HepG2 (cell line): ENCODE measurements around the gene BRIP1. TPM values are rescaled to one million over a fixed set of nuclear protein-coding genes. Genes with fewer than 3 reads are reported as not detected.

Experiments used
- ATAC-seq: fragments of 200-7000 bp; cut with Tn5 transposase; 3 replicates; pipeline ENCODE4 v1.9.1; 2020; ENCODE audit warnings: mild to moderate bottlenecking, moderate library complexity
- BruUV-seq: library from RNA; stranded (reverse); fragments of 400-500 nt; replicated peaks from 2 replicates; lab custom pipeline; 2021; lab: Mats Ljungman, UMichigan
- CTCF ChIA-PET: fragments of 300-600 bp; formaldehyde crosslinking; extraction: SDS; loops from one replicate; lab custom pipeline; 2021; ENCODE audit warnings: low total read pairs, inconsistent platforms, low intra/inter-chr PET ratio; lab: Yijun Ruan, JAX
- POLR2A ChIA-PET: fragments of 350-600 bp; sonication (Branson Sonifier 250); formaldehyde crosslinking; loops from one replicate; lab custom pipeline; 2020; ENCODE audit warnings: antibody characterized with exemption, inconsistent platforms; lab: Yijun Ruan, JAX
- DNase-seq: peaks from one replicate; pipeline ENCODE4 v3.0.0-alpha.2; 2015; ENCODE audit warnings: low spot score
- FAIRE-seq: peaks from 3 replicates; lab custom pipeline; 2011; peaks lifted over from hg19 to GRCh38; lab: Jason Lieb, UNC
- H2AFZ ChIP-seq: one replicate; pipeline ENCODE4 v1.6.1; 2011; ENCODE audit warnings: low read length, inconsistent platforms
- H3K27ac ChIP-seq: fragments of 300-600 bp; 3 replicates; pipeline ENCODE4 v1.8.0; 2011; ENCODE audit warnings: mixed run types, mild to moderate bottlenecking, mixed read lengths, low read length, inconsistent platforms; ENCODE audit not compliant: insufficient read depth; ENCODE audit errors: extremely low read length
- H3K27me3 ChIP-seq, 2 experiments: fragments of 200-600 bp in 1 of 2; 2 replicates in 1 of 2; 3 replicates in 1 of 2; pipeline versions ENCODE4 v1.6.0 to v1.8.0; 2011; ENCODE audit warnings: low read length in 2 of 2, mild to moderate bottlenecking in 2 of 2, moderate library complexity in 2 of 2, inconsistent platforms in 1 of 2; ENCODE audit not compliant: insufficient read depth in 2 of 2, control insufficient read depth in 1 of 2
- H3K36me3 ChIP-seq, 2 experiments: fragments of 200-600 bp in 1 of 2; replicated peaks in 1 of 2; 2 replicates in 1 of 2; 3 replicates in 1 of 2; pipeline versions ENCODE4 v1.5.1 to v1.8.0; 2011; ENCODE audit warnings: low read length in 2 of 2, inconsistent platforms in 1 of 2; ENCODE audit not compliant: insufficient read depth in 2 of 2, control insufficient read depth in 1 of 2
- H3K4me1 ChIP-seq: 2 replicates; pipeline ENCODE4 v1.5.1; 2012; ENCODE audit warnings: low read length, inconsistent platforms; ENCODE audit not compliant: insufficient read depth
- H3K4me2 ChIP-seq: 2 replicates; pipeline ENCODE4 v1.6.0; 2011; ENCODE audit warnings: low read depth, low read length, inconsistent platforms
- H3K4me3 ChIP-seq, 3 experiments: fragments of 200-600 bp in 1 of 3; sonication (generic), shearing (Covaris generic) in 1 of 3; replicated peaks in 1 of 3; 2 replicates each; pipeline ENCODE4 v1.5.1; 2011 to 2016; ENCODE audit warnings: low read length in 3 of 3, inconsistent platforms in 2 of 3, low read depth in 2 of 3, mild to moderate bottlenecking in 2 of 3, control low read depth in 1 of 3, mixed read lengths in 1 of 3; ENCODE audit not compliant: insufficient read depth in 1 of 3
- H3K79me2 ChIP-seq: one replicate; pipeline ENCODE4 v1.6.1; 2011; ENCODE audit warnings: low read length, inconsistent platforms; ENCODE audit not compliant: insufficient read depth
- H3K9ac ChIP-seq: 2 replicates; pipeline ENCODE4 v1.6.0; 2011; ENCODE audit warnings: mild to moderate bottlenecking, low read depth, low read length, inconsistent platforms; ENCODE audit not compliant: insufficient read depth
- H3K9me3 ChIP-seq: 2 replicates; pipeline ENCODE4 v1.5.1; 2012; ENCODE audit warnings: mild to moderate bottlenecking, low read length
- H4K20me1 ChIP-seq: 2 replicates; pipeline ENCODE4 v1.6.0; 2011; ENCODE audit warnings: inconsistent platforms, mild to moderate bottlenecking, low read length, moderate library complexity; ENCODE audit not compliant: insufficient read depth
- AGO2 ChIP-seq: fragments of 200-400 bp; formaldehyde crosslinking; optimal IDR thresholded peaks from 2 replicates; pipeline ENCODE3; 2017; ENCODE audit warnings: mild to moderate bottlenecking, low read depth, low read length, moderate library complexity
- ATF1 ChIP-seq: IDR thresholded peaks from 2 replicates; pipeline ENCODE4 v1.6.1; 2016; ENCODE audit warnings: mild to moderate bottlenecking, control low read depth
- HNF4A ChIP-seq: sonication (generic); formaldehyde crosslinking; IDR thresholded peaks from 2 replicates; pipeline ENCODE4 v1.4.0; 2020; ENCODE audit warnings: missing genetic modification reagents
- JUN ChIP-seq: sonication (generic); formaldehyde crosslinking; IDR thresholded peaks from 2 replicates; pipeline ENCODE4 v1.4.0; 2020; ENCODE audit warnings: mild to moderate bottlenecking, missing genetic modification reagents
- KDM5B ChIP-seq: sonication (generic); formaldehyde crosslinking; IDR thresholded peaks from 2 replicates; pipeline ENCODE4 v1.4.0; 2020; ENCODE audit warnings: missing genetic modification reagents, mild to moderate bottlenecking, borderline replicate concordance
- NR2C2 ChIP-seq: sonication (generic); formaldehyde crosslinking; IDR thresholded peaks from 2 replicates; pipeline ENCODE4 v1.4.0; 2020; ENCODE audit warnings: missing genetic modification reagents, mild to moderate bottlenecking, moderate library complexity, borderline replicate concordance
- PRDM10 ChIP-seq: sonication (generic); formaldehyde crosslinking; IDR thresholded peaks from 2 replicates; pipeline ENCODE4 v1.4.0; 2020; ENCODE audit warnings: low read depth, missing genetic modification reagents
- RNF2 ChIP-seq: fragments of 450-650 bp; conservative IDR thresholded peaks from 2 replicates; pipeline ENCODE4 v1.6.1; 2016; ENCODE audit warnings: low read depth
- RXRB ChIP-seq: IDR thresholded peaks from 2 replicates; pipeline ENCODE4 v1.6.1; 2016; ENCODE audit warnings: borderline replicate concordance, missing genetic modification reagents, missing compliant biosample characterization
- SIX4 ChIP-seq: sonication (generic); formaldehyde crosslinking; IDR thresholded peaks from 2 replicates; pipeline ENCODE4 v1.4.0; 2020; ENCODE audit warnings: missing genetic modification reagents
- SRF ChIP-seq: IDR thresholded peaks from 2 replicates; pipeline ENCODE4 v1.6.1; 2011; ENCODE audit warnings: mild to moderate bottlenecking, low read depth, low read length, moderate library complexity
- SRSF4 ChIP-seq: fragments of 200-400 bp; formaldehyde crosslinking; IDR thresholded peaks from one replicate; pipeline ENCODE4 v1.6.1; 2018; ENCODE audit warnings: mild to moderate bottlenecking, low read depth, low read length, moderate library complexity; ENCODE audit not compliant: poor library complexity, severe bottlenecking
- ZNF136 ChIP-seq: sonication (generic); formaldehyde crosslinking; IDR thresholded peaks from 2 replicates; pipeline ENCODE4 v1.8.1; 2022; ENCODE audit warnings: low read depth, mild to moderate bottlenecking, moderate library complexity, missing genetic modification reagents
- ZNF225 ChIP-seq: sonication (generic); formaldehyde crosslinking; IDR thresholded peaks from 2 replicates; pipeline ENCODE4 v1.4.0; 2020; ENCODE audit warnings: mild to moderate bottlenecking, missing genetic modification reagents
- ZNF333 ChIP-seq: sonication (generic); formaldehyde crosslinking; IDR thresholded peaks from 2 replicates; pipeline ENCODE4 v1.4.0; 2020; ENCODE audit warnings: mild to moderate bottlenecking, missing genetic modification reagents, borderline replicate concordance
- ZNF619 ChIP-seq: sonication (generic); formaldehyde crosslinking; IDR thresholded peaks from 2 replicates; pipeline ENCODE4 v1.4.0; 2020; ENCODE audit warnings: mild to moderate bottlenecking, missing genetic modification reagents
- ZNF790 ChIP-seq: sonication (generic); formaldehyde crosslinking; IDR thresholded peaks from 2 replicates; pipeline ENCODE4 v1.8.0; 2022; ENCODE audit warnings: missing genetic modification reagents, mild to moderate bottlenecking, borderline replicate concordance
- WGBS: methylation state at CpG from one replicate; pipeline ENCODE4 v1.1.6; 2017; ENCODE audit warnings: low lambda C conversion rate; 5-methylcytosine and 5-hydroxymethylcytosine counted together
- in situ Hi-C: cut with HindIII; loops from 2 replicates; pipeline ENCODE4 v1.10.0; 2017; ENCODE audit warnings: low pct_unique_long_range_greater_than_20kb; ENCODE audit not compliant: extremely low pct_ligation_motif_present
- intact Hi-C: fragments of 100-400 bp; cut with micrococcal nuclease; formaldehyde crosslinking; loops from one replicate; pipeline ENCODE4 v1.10.0; 2022; ENCODE audit not compliant: unreplicated experiment
- polyA plus RNA-seq, 8 experiments: library from polyadenylated mRNA; depleted of rRNA in 3 of 8; stranded (reverse) in 7 of 8; unstranded in 1 of 8; fragments of >200 nt; fragmentation: Illumina TruSeq in 4 of 8; extraction: Trizol in 4 of 8; gene quantifications; 2 replicates each; pipeline versions ENCODE4 v1.2.1 to v1.2.3, GENCODE V29; 2011 to 2016; ENCODE audit warnings: low read depth in 4 of 8, missing spikeins in 1 of 8, mixed read lengths in 1 of 8; ENCODE audit not compliant: insufficient read depth in 1 of 8
- total RNA-seq, 5 experiments: library from RNA; depleted of rRNA; stranded (reverse); fragments of >200 nt; fragmentation: Illumina TruSeq; extraction: Trizol; gene quantifications; 2 replicates each; pipeline ENCODE4 v1.2.3, GENCODE V29; 2016; ENCODE audit warnings: low read depth in 1 of 5
- TF ChIP-seq, protein P1 (sequence below): sonication (generic); formaldehyde crosslinking; IDR thresholded peaks from 2 replicates; pipeline ENCODE4 v1.8.1; 2022; ENCODE audit warnings: low read depth, mild to moderate bottlenecking, missing genetic modification reagents

Gene BRIP1
- total and polyA plus RNA-seq, 2 of the 13 experiments (the other 11 are each of a cell fraction or from before 2014, with no cell fraction given): 3.8 to 27.7 TPM

- H3K4me3 ChIP-seq: no peak overlapping the region
- CTCF ChIA-PET: no interaction called here
- WGBS: 96% methylated on average over 3 of the region's 3 CpGs
- TF ChIP-seq, protein P1, sequence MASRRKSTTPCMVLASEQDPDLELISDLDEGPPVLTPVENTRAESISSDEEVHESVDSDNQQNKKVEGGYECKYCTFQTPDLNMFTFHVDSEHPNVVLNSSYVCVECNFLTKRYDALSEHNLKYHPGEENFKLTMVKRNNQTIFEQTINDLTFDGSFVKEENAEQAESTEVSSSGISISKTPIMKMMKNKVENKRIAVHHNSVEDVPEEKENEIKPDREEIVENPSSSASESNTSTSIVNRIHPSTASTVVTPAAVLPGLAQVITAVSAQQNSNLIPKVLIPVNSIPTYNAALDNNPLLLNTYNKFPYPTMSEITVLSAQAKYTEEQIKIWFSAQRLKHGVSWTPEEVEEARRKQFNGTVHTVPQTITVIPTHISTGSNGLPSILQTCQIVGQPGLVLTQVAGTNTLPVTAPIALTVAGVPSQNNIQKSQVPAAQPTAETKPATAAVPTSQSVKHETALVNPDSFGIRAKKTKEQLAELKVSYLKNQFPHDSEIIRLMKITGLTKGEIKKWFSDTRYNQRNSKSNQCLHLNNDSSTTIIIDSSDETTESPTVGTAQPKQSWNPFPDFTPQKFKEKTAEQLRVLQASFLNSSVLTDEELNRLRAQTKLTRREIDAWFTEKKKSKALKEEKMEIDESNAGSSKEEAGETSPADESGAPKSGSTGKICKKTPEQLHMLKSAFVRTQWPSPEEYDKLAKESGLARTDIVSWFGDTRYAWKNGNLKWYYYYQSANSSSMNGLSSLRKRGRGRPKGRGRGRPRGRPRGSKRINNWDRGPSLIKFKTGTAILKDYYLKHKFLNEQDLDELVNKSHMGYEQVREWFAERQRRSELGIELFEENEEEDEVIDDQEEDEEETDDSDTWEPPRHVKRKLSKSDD: no peak
- TF ChIP-seq ZNF136 (CRISPR knock-in tag): no peak
- no peak for TF ChIP-seq ATF1 (CRISPR knock-in tag)
- no peak for TF ChIP-seq AGO2
- no peak for TF ChIP-seq SIX4 (CRISPR knock-in tag)
- TF ChIP-seq PRDM10 (CRISPR knock-in tag): no peak
- TF ChIP-seq KDM5B (CRISPR knock-in tag): no peak
- no peak for TF ChIP-seq RNF2
- TF ChIP-seq NR2C2 (CRISPR knock-in tag): no peak
- TF ChIP-seq ZNF225 (CRISPR knock-in tag): no peak
- TF ChIP-seq RXRB (CRISPR knock-in tag): no peak
- TF ChIP-seq SRSF4: no peak
- no peak for TF ChIP-seq HNF4A (CRISPR knock-in tag)
- TF ChIP-seq SRF: no peak
- no peak for TF ChIP-seq JUN (CRISPR knock-in tag)
- TF ChIP-seq ZNF619: no peak
- TF ChIP-seq ZNF333: no peak
- TF ChIP-seq ZNF790 (CRISPR knock-in tag): no peak
- no peak overlapping the region for H3K27ac ChIP-seq
- no peak overlapping the region for H2AFZ ChIP-seq
- no peaks in the 10 kb centered on the region for H4K20me1 ChIP-seq
- no peak for ATAC-seq
- no peaks in the 10 kb centered on the region for H3K4me1 ChIP-seq
- BruUV-seq: no TSS peak
- no peaks in the 10 kb centered on the region for H3K27me3 ChIP-seq
- H3K4me2 ChIP-seq: no peak overlapping the region
- intact Hi-C loops: no loop called here
- peaks cover 3 to 37% of the 10 kb centered on the region in 2 experiments for H3K36me3 ChIP-seq
- no peak for FAIRE-seq
- POLR2A ChIA-PET: no interaction called here
- H3K9ac ChIP-seq: no peak overlapping the region
- no peaks in the 10 kb centered on the region for H3K79me2 ChIP-seq
- no peak for DNase-seq
- no peaks in the 10 kb centered on the region for H3K9me3 ChIP-seq
- in situ Hi-C loops: no loop called here
Measured at GRCh38 chr17:61793565-61793964, 69.8 kb downstream of the BRIP1 start.
